SK-N-SH treated with all-trans-retinoic acid at 6 μM for 48 hours (cell line): Measurements from ENCODE around the gene FBXO3.

Experiments used
- CSRNP3 ChIP-seq: fragments of 250-450 bp; sonication (Bioruptor Pico); IDR thresholded peaks from 2 replicates; pipeline ENCODE4 v1.5.1; 2021; ENCODE audit warnings: mild to moderate bottlenecking, moderate library complexity
- OSR1 ChIP-seq: fragments of 250-450 bp; sonication (Bioruptor Pico); IDR thresholded peaks from 2 replicates; pipeline ENCODE4 v1.8.0; 2022; ENCODE audit warnings: moderate library complexity, mild to moderate bottlenecking, inconsistent platforms
- POU6F1 ChIP-seq: fragments of 250-450 bp; sonication (Bioruptor Pico); IDR thresholded peaks from 2 replicates; pipeline ENCODE4 v1.8.0; 2021; ENCODE audit warnings: low read depth, mild to moderate bottlenecking, moderate library complexity, borderline replicate concordance
- ZFP3 ChIP-seq: fragments of 250-450 bp; sonication (Bioruptor Pico); IDR thresholded peaks from 2 replicates; pipeline ENCODE4 v1.5.0; 2020; ENCODE audit warnings: mild to moderate bottlenecking, moderate library complexity
- ZFP30 ChIP-seq: fragments of 450-650 bp; formaldehyde crosslinking; IDR thresholded peaks from 2 replicates; pipeline ENCODE4 v1.5.0; 2022; ENCODE audit warnings: mild to moderate bottlenecking, moderate library complexity

GRCh38 chr11:33775467-33775807, 1.1 kb upstream of the FBXO3 start:
- TF ChIP-seq CSRNP3 (CRISPR knock-in tag) (no peak), ZFP3 (CRISPR knock-in tag) (no peak), POU6F1 (CRISPR knock-in tag) (no peak), OSR1 (no peak), ZFP30 (no peak)
